ENCODE measurements around the gene LFNG. TPM values are rescaled to one million over a fixed set of nuclear protein-coding genes. Genes with fewer than 3 reads are reported as not detected.
A peak's percentile ranks its signal among the peaks of the same experiment; 100 is the strongest.

LFNG gene
- total and polyA plus RNA-seq, 9 of the 15 experiments (the other 6 are each of a cell fraction or from before 2014, with no cell fraction given): 0.03 to 0.89 (median 0.25) TPM; not detected in 1

DNA sequence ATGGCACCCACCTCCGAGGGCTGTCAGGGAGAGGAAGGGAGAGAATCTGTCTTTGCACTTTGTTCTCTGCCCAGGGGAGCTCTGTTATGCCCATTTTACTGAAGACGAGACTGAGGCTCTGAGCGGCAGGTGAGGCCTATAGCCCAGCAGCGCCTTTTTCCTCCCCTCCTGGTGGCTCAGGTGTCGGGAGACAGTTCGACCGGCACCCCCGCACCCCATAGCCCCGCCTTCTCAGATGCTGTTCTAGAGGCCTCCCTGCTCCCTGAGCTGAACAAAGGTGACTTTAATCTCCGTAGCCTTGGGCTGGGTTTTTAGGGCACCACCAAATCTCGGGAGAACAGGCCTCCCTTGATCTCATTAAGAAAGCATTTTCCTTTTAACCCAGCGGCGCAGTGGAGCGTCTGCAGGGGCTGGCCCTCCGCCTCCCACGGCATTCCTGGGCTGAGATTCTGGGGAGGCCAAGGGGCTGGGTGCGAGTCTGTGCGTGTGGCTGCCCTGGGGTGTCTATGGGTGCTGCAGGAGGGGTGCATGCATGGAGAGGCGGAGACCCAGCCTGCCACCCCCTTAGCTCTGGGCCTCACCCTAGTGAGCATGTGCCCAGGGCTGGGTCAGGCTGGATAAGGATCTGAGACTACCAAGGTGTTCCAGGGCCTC lies 3.3 kb downstream of the LFNG start:
- Histone ChIP-seq H3K4me3 (no peak overlapping the region), H3K9me1 (ENCODE audit: control insufficient read depth, insufficient read depth, low read length) (no peaks in the 10 kb centered on the region), H3K27ac (ENCODE audit: extremely low read depth, low read depth, low read length) (no peak overlapping the region), H2AFZ (ENCODE audit: low read depth, low read length) (no peak overlapping the region), H3K27me3 (ENCODE audit: control insufficient read depth in 2 of 2, insufficient read depth in 2 of 2, low read length in 2 of 2) (peaks cover 0 to 18% of the 10 kb centered on the region in 2 experiments; a peak in 2 of 5 replicates), H3K4me2 (ENCODE audit: insufficient read depth, low read length) (no peak overlapping the region), H3K9me3 (replicated peaks; ENCODE audit: control insufficient read depth, insufficient read depth, low read depth, low read length) (no peaks in the 10 kb centered on the region), H3K79me2 (ENCODE audit: control insufficient read depth, insufficient read depth, low read length) (no peaks in the 10 kb centered on the region), H3K36me3 (ENCODE audit: control insufficient read depth, insufficient read depth, low read length) (no peaks in the 10 kb centered on the region), H4K20me1 (replicated peaks; ENCODE audit: control insufficient read depth, insufficient read depth, low read length) (peaks cover 4% of the 10 kb centered on the region), H3K9ac (ENCODE audit: insufficient read depth in 1 of 2, low read depth in 2 of 2, low read length in 2 of 2) (no peak overlapping the region), H3K4me1 (replicated peaks in 1 of 2; ENCODE audit: control insufficient read depth in 2 of 2, insufficient read depth in 2 of 2, low read length in 2 of 2) (peaks cover 6 to 92% of the 10 kb centered on the region in 2 experiments)
- POLR2A ChIA-PET: no interaction called here
- CTCF ChIA-PET (ENCODE audit: low intra/inter-chr PET ratio): no interaction called here
- intact Hi-C loops (cut with micrococcal nuclease): no loop called here
- BruUV-seq (replicated peaks): no TSS peak
- no peak for ATAC-seq
- no peak for DNase-seq (ENCODE audit: extremely low read depth in 1 of 4, low spot score in 3 of 4)
- in situ Hi-C loops (cut with MboI): no loop called here
- 16% methylated on average over 15 of the region's 19 CpGs for WGBS (ENCODE audit: insufficient coverage, low coverage, missing lambda C conversion rate)
- FAIRE-seq: no peak
- TF ChIP-seq, protein P1, sequence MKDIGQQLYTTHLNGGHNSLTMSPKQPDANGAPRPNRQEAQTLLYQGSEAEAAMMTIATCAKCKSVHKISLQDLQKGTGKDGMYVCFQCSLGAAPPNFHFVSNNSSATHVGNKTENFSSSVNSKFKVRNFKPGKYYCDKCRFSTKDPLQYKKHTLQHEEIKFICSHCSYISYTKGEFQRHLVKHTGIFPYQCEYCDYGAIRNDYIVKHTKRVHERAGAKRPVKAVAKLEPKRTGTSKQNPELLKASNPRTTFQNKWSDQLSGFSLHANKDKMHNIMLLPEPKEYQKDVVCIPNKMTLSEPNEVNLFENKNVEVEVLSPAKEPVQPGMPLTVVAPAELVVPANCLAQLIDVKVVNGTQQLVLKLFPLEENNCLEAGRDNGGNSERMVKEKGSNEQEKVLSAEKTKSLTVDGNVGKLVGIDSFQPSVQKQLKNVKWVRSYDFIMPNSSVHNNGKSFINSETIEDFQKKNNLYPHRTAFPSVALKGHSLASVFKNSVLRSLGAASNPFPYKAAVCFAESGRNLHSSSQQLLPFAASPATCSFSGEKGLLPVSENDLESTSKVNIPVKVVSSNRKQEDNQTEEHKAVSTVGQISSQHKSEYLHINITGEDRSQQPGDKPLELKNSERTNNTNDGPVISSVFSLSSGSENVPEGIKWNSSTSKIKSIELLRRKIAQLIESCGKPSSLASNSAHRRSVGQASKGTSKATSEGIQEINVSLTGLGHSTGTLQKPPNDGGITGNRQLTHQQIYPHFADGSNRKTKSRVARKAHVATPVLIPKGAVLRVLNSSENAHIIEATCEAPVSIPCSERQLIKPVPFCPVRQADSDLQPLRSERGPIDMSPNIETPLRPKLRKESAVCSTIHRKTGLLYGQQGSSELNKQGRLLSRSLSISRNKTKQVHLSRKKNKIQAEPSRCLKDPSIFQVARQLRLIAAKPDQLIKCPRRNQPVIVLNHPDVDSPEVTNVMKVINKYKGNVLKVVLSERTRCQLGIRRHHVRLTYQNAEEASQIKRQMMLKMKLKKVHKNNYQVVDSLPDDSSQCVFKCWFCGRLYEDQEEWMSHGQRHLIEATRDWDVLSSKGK (CRISPR knock-in tag; IDR thresholded peaks at IDR 0.05): no peak
- TF ChIP-seq, protein P2, sequence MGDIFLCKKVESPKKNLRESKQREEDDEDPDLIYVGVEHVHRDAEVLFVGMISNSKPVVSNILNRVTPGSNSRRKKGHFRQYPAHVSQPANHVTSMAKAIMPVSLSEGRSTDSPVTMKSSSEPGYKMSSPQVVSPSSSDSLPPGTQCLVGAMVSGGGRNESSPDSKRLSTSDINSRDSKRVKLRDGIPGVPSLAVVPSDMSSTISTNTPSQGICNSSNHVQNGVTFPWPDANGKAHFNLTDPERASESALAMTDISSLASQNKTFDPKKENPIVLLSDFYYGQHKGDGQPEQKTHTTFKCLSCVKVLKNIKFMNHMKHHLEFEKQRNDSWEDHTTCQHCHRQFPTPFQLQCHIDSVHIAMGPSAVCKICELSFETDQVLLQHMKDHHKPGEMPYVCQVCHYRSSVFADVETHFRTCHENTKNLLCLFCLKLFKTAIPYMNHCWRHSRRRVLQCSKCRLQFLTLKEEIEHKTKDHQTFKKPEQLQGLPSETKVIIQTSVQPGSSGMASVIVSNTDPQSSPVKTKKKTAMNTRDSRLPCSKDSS (IDR thresholded peaks at IDR 0.05; ENCODE audit: low read depth, partially characterized antibody): no peak
- TF ChIP-seq BCOR (IDR thresholded peaks at IDR 0.05) (0 out of 2 replicates have a peak, but pooled peaks have one; percentile 36), EGR1 (conservative IDR thresholded peaks at IDR 0.05) (0 out of 2 replicates have a peak, but pooled peaks have one; percentile 36), CHD2 (IDR thresholded peaks at IDR 0.05; ENCODE audit: low read depth, low read length) (peak; percentile 65; the same call in 1 of the 2 replicates), CHD1 (IDR thresholded peaks at IDR 0.05; ENCODE audit: low read length) (no peak), KDM1A (IDR thresholded peaks at IDR 0.05) (peak; percentile 69 to 72), PHF21A (IDR thresholded peaks at IDR 0.05; ENCODE audit: borderline replicate concordance, low read depth) (0 out of 2 replicates have a peak, but pooled peaks have one; percentile 14), RBM25 (IDR thresholded peaks at IDR 0.05; ENCODE audit: low read depth, low read length, severe bottlenecking) (peak; percentile 42), XRCC4 (IDR thresholded peaks at IDR 0.05; ENCODE audit: extremely low read depth, insufficient read depth, insufficient read length) (no peak), ZBTB7A (IDR thresholded peaks at IDR 0.05; ENCODE audit: borderline replicate concordance, control insufficient read depth, low read depth, low read length) (0 out of 2 replicates have a peak, but pooled peaks have one; percentile 23), ZNF253 (CRISPR knock-in tag; conservative IDR thresholded peaks at IDR 0.05) (no peak), ZNF644 (tag; IDR thresholded peaks at IDR 0.05; ENCODE audit: low read depth) (no peak), FUS (optimal IDR thresholded peaks at IDR 0.05; ENCODE audit: low read depth, low read length) (no peak), TEAD1 (CRISPR knock-in tag; IDR thresholded peaks at IDR 0.05) (peak in 1 of 2 experiments; percentile 67; a peak in 1 of 4 replicates)
- TF ChIP-seq, protein P3, sequence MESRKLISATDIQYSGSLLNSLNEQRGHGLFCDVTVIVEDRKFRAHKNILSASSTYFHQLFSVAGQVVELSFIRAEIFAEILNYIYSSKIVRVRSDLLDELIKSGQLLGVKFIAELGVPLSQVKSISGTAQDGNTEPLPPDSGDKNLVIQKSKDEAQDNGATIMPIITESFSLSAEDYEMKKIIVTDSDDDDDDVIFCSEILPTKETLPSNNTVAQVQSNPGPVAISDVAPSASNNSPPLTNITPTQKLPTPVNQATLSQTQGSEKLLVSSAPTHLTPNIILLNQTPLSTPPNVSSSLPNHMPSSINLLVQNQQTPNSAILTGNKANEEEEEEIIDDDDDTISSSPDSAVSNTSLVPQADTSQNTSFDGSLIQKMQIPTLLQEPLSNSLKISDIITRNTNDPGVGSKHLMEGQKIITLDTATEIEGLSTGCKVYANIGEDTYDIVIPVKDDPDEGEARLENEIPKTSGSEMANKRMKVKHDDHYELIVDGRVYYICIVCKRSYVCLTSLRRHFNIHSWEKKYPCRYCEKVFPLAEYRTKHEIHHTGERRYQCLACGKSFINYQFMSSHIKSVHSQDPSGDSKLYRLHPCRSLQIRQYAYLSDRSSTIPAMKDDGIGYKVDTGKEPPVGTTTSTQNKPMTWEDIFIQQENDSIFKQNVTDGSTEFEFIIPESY (CRISPR knock-in tag; IDR thresholded peaks at IDR 0.05): peak; percentile 80; the same call in 1 of the 2 replicates
